ENCODE data around the gene PGAM1.
"Not testable (repeated sequence)": the region's sequence is repeated elsewhere in the genome, so short reads cannot be mapped to it uniquely, and the experiment has no call there.

Gene PGAM1

DNA sequence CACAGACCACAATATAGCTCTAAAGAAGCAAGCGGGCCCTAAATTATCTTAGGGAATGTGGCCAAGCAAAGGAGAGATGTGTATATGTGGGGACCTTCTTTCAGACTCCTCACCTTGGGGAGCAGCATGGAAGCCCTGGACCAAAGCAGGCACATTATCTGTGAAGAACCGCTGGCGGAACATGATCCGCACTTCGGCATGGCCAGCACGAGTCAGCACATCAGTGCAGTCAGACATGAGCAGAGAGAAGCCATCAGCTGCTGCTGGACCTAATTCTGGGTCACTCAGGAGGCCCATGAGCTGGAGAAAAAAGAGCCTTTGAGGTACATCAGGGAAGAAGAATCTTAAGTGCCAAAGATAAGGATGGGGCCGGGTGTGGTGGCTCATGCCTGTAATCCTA is 33.9 kb downstream of the PGAM1 start:
- DNase-seq, result no peak

- no peak for DNase-seq
These were observed 36.3 kb downstream of the PGAM1 start for GRCh38 chr10:97462309-97462708.

- peak; percentile 6 for DNase-seq
These were observed 37.6 kb downstream of the PGAM1 start for GRCh38 chr10:97463363-97464132.

- DNase-seq, result no peak
These were observed 38.2 kb downstream of the PGAM1 start for GRCh38 chr10:97464226-97464625.

DNA sequence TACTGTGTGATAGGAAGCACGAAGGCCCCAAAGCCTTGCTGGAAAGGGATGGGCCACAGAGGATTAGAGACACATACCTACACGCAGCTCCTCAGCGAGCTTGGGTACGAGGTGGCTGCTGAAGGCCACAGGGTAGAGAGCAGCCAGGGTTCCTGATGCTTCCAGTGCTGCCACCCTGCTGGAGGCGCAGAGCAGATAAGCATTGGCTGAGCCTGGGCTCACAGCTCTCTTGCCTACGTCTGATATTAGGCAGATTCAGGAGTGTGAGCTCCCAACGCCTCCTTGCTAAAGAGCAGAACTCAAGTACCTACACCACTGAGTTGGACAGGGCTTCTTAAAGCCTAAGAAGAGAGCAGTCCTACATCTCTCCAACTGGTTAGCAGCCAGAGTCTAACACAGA is 40.0 kb downstream of the PGAM1 start:
- DNase-seq, result no peak

- DNase-seq, result no peak
These were observed 40.8 kb downstream of the PGAM1 start for GRCh38 chr10:97466755-97467154.

GRCh38 chr10:97468162-97468561 is 42.2 kb downstream of the PGAM1 start:
- DNase-seq, result no peak

DNA sequence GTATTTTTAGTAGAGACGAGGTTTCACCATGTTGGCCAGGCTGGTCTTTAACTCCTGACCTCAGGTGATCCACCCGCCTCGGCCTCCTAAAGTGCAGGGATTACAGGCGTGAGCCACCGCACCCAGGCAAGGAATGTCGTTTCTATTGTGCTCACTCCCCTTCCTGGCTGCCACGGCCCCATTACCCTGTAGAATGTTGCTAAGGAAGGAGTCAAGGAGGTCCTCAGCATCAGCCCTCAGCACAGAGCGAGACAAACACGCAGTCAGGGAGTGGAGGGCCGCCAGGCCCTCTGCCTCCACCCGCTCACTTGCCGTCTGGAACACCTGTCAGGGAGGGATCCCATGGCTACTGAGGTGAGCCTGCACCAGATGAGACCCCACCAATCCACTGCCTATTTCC is 42.8 kb downstream of the PGAM1 start:
- not testable (repeated sequence) for DNase-seq

- DNase-seq, result no peak
These were observed 48.9 kb downstream of the PGAM1 start for GRCh38 chr10:97474918-97475317.

GRCh38 chr10:97475936-97476594 is 50.1 kb downstream of the PGAM1 start:
- DNase-seq, result no peak

DNA sequence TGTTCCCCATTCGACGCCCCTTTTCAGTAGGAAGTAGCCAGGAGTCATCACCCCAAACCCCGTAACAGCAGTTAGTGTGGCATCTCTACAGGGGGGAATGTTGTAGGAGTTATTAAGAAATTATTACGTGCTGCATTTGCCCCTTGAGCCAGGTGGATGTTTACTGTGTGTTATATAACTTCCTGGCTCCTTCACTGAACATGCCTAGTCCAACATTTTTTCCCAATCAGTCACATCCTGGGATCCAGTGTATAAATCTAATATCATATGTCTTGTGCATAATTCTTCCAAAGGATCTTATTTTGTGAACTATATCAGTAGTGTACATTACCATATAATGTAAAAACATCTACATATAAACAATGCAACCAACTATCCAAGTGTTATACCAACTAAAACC is 53.4 kb downstream of the PGAM1 start:
- not testable (repeated sequence) for DNase-seq

DNA sequence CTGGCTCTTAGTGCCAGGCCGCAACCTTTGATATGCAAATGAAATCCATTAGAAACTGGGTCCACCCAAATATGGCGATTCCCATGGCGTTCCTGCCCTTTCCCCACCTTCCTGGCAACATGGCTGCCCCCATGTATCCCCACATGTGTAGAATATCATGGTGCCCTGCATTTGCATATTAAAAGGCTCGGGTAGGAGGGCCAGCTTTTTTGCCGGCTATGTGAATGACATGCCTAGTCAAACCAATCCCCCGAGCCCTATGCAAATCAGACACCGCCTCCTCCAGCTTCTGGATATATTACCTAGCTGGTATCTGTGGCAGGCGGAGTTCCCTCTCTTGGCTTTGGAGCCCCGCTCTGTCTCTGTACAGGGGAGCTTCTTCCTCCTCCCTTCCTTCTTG is 53.9 kb downstream of the PGAM1 start:
- DNase-seq, result no peak

GRCh38 chr10:97481071-97481470 is 55.1 kb downstream of the PGAM1 start:
- no peak for DNase-seq

DNA sequence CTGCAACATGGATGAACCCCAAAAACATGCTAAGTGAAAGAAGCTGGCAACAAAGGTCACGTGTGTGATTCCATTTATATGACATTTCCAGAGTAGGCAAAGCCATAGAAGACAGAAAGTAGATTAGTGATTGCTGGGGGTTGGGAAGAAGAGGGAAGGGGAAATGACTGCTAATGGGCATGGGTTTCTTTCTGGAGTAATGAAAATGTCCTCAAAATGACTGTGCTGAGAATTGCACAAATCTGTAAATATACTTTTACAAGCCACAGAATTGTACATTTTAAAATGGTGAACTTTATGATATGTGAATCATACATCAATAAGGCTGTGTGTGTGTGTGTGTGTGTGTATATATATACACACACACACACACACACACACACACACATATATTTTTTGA is 56.4 kb downstream of the PGAM1 start:
- no peak for DNase-seq

All from activated effector memory CD4-positive, alpha-beta T cell treated with Interleukin-2 at 50 U/mL for 16 hours (primary cell).